ENCODE results near the gene CELSR2. TPM values are rescaled to one million over a fixed set of nuclear protein-coding genes. Genes with fewer than 3 reads are reported as not detected.

Gene CELSR2
- total RNA-seq, 2 experiments from 2014 or later, result 1.1 to 1.2 TPM

DNA sequence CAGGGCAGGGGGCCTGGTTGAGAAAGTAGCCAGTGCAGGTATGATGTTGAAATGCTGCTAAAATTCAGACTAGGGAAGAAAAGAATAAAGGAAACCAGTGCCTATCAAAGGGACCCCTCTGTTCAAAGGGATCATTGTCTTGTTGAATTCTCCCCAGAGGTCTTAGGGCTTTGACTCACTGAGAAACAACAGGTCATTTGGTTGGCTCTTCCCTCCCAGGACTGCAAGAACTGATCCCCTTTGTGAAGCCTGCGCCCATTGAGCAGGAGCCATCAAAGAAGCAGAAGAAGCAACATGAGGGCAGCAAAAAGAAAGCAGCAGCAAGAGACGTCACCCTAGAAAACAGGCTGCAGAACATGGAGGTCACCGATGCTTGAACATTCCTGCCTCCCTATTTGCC is 11.8 kb upstream of the CELSR2 start:
- intact Hi-C loops (cut with micrococcal nuclease), result no loop called here
- H3K36me3 Mint-ChIP-seq (ENCODE audit: low read depth), result peaks cover 28% of the 10 kb centered on the region
- CTCF ChIA-PET, result interaction anchor here (1.4 to 1.6 kb wide), 2 partner anchors 10 to 162 kb away, joined by 3 to 4 read pairs; no protein-coding TSS in a partner anchor
- H3K9me3 Mint-ChIP-seq, result no peaks in the 10 kb centered on the region
- no peak overlapping the region for H3K27ac Mint-ChIP-seq
- no peak for DNase-seq
- H3K27me3 Mint-ChIP-seq (ENCODE audit: low read depth), result peaks cover 2% of the 10 kb centered on the region
- H3K4me1 Mint-ChIP-seq (ENCODE audit: low read depth), result peaks cover 15% of the 10 kb centered on the region
- H3K4me3 Mint-ChIP-seq, result no peak overlapping the region

GRCh38 chr1:109238382-109238781 is 11.0 kb upstream of the CELSR2 start:
- DNase-seq, result no peak
- H3K4me3 Mint-ChIP-seq, result no peak overlapping the region
- CTCF ChIA-PET, result interaction anchor here (1.1 to 1.4 kb wide), 3 partner anchors 15 to 161 kb away, joined by 3 to 4 read pairs (median 3); no protein-coding TSS in a partner anchor
- intact Hi-C loops (cut with micrococcal nuclease), result loop anchor here (2.0 kb wide), 1 partner anchor 24 kb away; no protein-coding TSS in a partner anchor
- peaks cover 28% of the 10 kb centered on the region for H3K36me3 Mint-ChIP-seq (ENCODE audit: low read depth)
- no peak overlapping the region for H3K27ac Mint-ChIP-seq
- peaks cover 2% of the 10 kb centered on the region for H3K27me3 Mint-ChIP-seq (ENCODE audit: low read depth)
- H3K4me1 Mint-ChIP-seq (ENCODE audit: low read depth), result peaks cover 17% of the 10 kb centered on the region
- H3K9me3 Mint-ChIP-seq, result no peaks in the 10 kb centered on the region

GRCh38 chr1:109239047-109239408 is 10.3 kb upstream of the CELSR2 start:
- H3K27ac Mint-ChIP-seq, result no peak overlapping the region
- intact Hi-C loops (cut with micrococcal nuclease), result loop anchor here (2.0 kb wide), 1 partner anchor 24 kb away; no protein-coding TSS in a partner anchor
- H3K36me3 Mint-ChIP-seq (ENCODE audit: low read depth), result peaks cover 28% of the 10 kb centered on the region
- H3K4me1 Mint-ChIP-seq (ENCODE audit: low read depth), result peaks cover 17% of the 10 kb centered on the region
- H3K27me3 Mint-ChIP-seq (ENCODE audit: low read depth), result peaks cover 2% of the 10 kb centered on the region
- H3K4me3 Mint-ChIP-seq, result no peak overlapping the region
- H3K9me3 Mint-ChIP-seq, result no peaks in the 10 kb centered on the region
- no peak for DNase-seq
- CTCF ChIA-PET, result interaction anchor here (0.7 to 1.5 kb wide), 10 partner anchors 8 to 247 kb away, joined by 3 to 7 read pairs (median 3); no protein-coding TSS in a partner anchor

DNA sequence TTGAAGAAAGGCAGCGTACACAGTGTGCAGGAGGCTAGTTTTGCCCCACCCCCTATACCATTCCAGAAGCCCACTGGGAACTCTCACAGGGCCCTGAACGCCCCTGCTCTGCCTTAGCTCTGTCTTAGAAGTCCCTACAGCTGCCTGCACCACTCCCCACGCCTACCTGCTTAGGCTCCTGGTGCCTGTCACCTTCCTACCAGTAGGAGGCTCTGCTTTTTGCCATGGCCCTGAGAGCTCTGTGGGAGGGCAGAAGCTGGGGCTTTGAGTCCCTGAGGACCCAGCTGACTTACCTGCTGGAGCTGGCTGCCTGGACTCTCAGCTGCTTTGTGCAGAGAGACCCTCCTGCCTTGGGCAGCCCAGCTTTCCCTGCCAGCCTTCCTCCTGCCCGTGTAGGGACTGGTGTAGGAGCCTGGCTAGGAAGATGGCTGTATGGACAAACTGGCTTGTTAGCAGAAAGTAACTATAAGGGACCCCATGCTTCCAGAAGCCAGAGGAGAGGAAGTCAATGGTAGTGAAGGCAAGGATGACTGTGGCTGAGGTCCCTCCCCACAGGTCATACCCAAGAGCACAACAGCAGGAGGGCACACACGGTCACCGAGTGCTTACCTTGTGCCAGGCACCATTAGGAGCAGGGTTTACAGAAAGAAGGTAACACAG is 9.8 kb upstream of the CELSR2 start:
- H3K4me3 Mint-ChIP-seq, result no peak overlapping the region
- no peaks in the 10 kb centered on the region for H3K9me3 Mint-ChIP-seq
- H3K4me1 Mint-ChIP-seq (ENCODE audit: low read depth), result peaks cover 17% of the 10 kb centered on the region
- CTCF ChIA-PET, result interaction anchor here (0.6 to 1.5 kb wide), 10 partner anchors 8 to 246 kb away, joined by 3 to 7 read pairs (median 3); no protein-coding TSS in a partner anchor
- intact Hi-C loops (cut with micrococcal nuclease), result loop anchor here (1.0 to 10.0 kb wide), 4 partner anchors 10 to 245 kb away; partner anchors contain the start of genes ATXN7L2 and CELSR2
- peaks cover 2% of the 10 kb centered on the region for H3K27me3 Mint-ChIP-seq (ENCODE audit: low read depth)
- peak overlapping the region; percentile 10 for H3K27ac Mint-ChIP-seq
- H3K36me3 Mint-ChIP-seq (ENCODE audit: low read depth), result peaks cover 25% of the 10 kb centered on the region
- peak; percentile 47 for DNase-seq

DNA sequence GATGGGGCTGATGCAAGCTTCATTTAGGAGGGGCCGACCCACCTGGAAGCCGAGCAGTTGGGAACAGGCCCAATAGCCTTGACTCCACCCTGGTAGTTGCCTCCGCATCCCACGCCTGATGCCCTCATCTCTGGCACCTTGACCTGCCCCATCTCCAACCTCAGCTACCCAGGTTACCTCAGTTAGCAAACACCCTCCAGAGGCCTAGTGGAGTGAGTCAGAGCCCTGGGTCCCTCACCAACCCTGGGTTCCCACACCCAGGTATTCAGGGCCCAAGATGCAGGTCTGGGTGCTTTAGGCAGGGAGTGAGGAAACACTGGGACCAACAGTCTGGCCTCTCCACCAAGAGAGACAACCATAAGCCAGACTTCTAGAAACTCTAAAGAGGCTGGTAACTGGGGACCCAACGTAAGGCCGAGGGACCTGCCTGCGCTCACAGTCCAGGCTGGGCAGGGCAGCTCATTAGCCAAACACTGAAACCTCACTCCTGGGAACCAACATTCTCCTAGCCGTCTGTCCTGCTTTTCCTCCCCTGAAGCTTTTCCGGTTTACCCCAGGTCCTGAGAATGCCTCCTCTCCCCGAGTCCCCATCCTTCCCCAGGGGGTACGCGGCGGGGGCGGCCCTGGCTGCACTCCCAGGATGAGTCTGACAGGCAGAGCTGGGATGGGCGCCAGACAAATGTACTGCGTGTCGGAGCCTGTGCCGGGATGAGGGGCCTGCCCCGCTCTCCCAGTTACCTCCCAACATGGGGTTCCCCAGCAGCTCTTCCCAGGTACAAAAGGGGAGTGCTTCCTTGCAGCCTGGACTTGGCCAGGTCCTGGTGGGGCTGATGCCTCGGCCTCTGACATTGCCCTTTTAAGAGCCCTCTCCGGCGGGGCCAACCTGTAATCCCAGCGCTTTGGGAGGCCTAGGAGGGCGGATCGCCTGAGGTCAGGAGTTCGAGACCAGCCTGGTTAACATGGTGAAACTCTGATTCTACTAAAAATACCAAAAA is 8.9 kb upstream of the CELSR2 start:
- no peak overlapping the region for H3K4me3 Mint-ChIP-seq

DNA sequence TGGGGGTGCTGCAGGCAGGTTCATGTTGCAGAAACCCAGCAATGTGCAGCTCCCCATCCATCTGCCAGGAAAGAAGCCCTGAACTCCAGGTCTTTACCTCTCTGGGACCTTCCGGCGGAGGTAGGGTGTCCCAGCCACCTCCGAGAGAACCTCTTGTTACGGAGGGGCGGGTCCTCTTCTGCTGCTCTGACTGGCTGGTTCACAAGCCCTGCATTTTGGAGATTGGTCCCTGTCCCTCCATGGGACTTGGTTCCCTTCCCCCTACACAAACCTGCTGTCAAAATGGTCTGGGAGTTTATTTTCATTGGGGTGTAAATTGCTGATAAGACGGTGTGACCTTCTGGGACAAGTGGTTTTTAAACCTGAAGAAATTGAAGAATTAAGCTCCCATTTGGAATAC is 8.0 kb upstream of the CELSR2 start:
- Mint-ChIP-seq H3K4me1 (ENCODE audit: low read depth) (peaks cover 17% of the 10 kb centered on the region), H3K36me3 (ENCODE audit: low read depth) (peaks cover 10% of the 10 kb centered on the region), H3K4me3 (no peak overlapping the region), H3K9me3 (no peaks in the 10 kb centered on the region), H3K27ac (no peak overlapping the region), H3K27me3 (ENCODE audit: low read depth) (peaks cover 2% of the 10 kb centered on the region)
- CTCF ChIA-PET, result interaction anchor here (1.1 kb wide), 1 partner anchor 291 kb away, joined by 3 read pairs; no protein-coding TSS in a partner anchor
- intact Hi-C loops (cut with micrococcal nuclease), result loop anchor here (2.0 to 10.0 kb wide), 2 partner anchors 17 to 243 kb away; partner anchors contain the start of gene ATXN7L2
- DNase-seq, result no peak

More for the DNA sequence above, 8.9 kb upstream of the CELSR2 start:
- CTCF ChIA-PET, result interaction anchor here (0.6 to 1.5 kb wide), 7 partner anchors 13 to 292 kb away, joined by 3 to 7 read pairs (median 3); no protein-coding TSS in a partner anchor
- Mint-ChIP-seq H3K4me1 (ENCODE audit: low read depth) (peaks cover 17% of the 10 kb centered on the region), H3K36me3 (ENCODE audit: low read depth) (peaks cover 17% of the 10 kb centered on the region), H3K9me3 (no peaks in the 10 kb centered on the region), H3K27me3 (ENCODE audit: low read depth) (peaks cover 2% of the 10 kb centered on the region), H3K27ac (peak overlapping the region; percentile 15)
- intact Hi-C loops (cut with micrococcal nuclease), result loop anchor here (1.0 to 10.0 kb wide), 3 partner anchors 9 to 244 kb away; partner anchors contain the start of genes ATXN7L2 and CELSR2
- no peak for DNase-seq

- CTCF ChIA-PET, result no interaction called here
- no peaks in the 10 kb centered on the region for H3K9me3 Mint-ChIP-seq
- intact Hi-C loops (cut with micrococcal nuclease), result loop anchor here (2.0 to 10.0 kb wide), 2 partner anchors 17 to 243 kb away; partner anchors contain the start of gene ATXN7L2
- peaks cover 2% of the 10 kb centered on the region for H3K27me3 Mint-ChIP-seq (ENCODE audit: low read depth)
- H3K36me3 Mint-ChIP-seq (ENCODE audit: low read depth), result peaks cover 10% of the 10 kb centered on the region
- H3K27ac Mint-ChIP-seq, result no peak overlapping the region
- peaks cover 17% of the 10 kb centered on the region for H3K4me1 Mint-ChIP-seq (ENCODE audit: low read depth)
- H3K4me3 Mint-ChIP-seq, result no peak overlapping the region
- DNase-seq, result no peak
Observed at GRCh38 chr1:109241841-109242345, 7.4 kb upstream of the CELSR2 start.

GRCh38 chr1:109242387-109242786 is 7.0 kb upstream of the CELSR2 start:
- CTCF ChIA-PET, result no interaction called here
- intact Hi-C loops (cut with micrococcal nuclease), result loop anchor here (10.0 kb wide), 1 partner anchor 242 kb away; the partner anchor contains the start of gene ATXN7L2
- Mint-ChIP-seq H3K27ac (no peak overlapping the region), H3K4me1 (ENCODE audit: low read depth) (peaks cover 17% of the 10 kb centered on the region), H3K9me3 (no peaks in the 10 kb centered on the region), H3K27me3 (ENCODE audit: low read depth) (peaks cover 2% of the 10 kb centered on the region), H3K36me3 (ENCODE audit: low read depth) (peaks cover 6% of the 10 kb centered on the region), H3K4me3 (no peak overlapping the region)
- DNase-seq, result no peak

- Mint-ChIP-seq H3K4me1 (ENCODE audit: low read depth) (peaks cover 17% of the 10 kb centered on the region), H3K27ac (no peak overlapping the region), H3K9me3 (no peaks in the 10 kb centered on the region), H3K36me3 (ENCODE audit: low read depth) (peaks cover 5% of the 10 kb centered on the region), H3K4me3 (no peak overlapping the region), H3K27me3 (ENCODE audit: low read depth) (peaks cover 2% of the 10 kb centered on the region)
- DNase-seq, result no peak
- CTCF ChIA-PET, result no interaction called here
- intact Hi-C loops (cut with micrococcal nuclease), result loop anchor here (10.0 kb wide), 1 partner anchor 242 kb away; the partner anchor contains the start of gene ATXN7L2
Observed at GRCh38 chr1:109243221-109243620, 6.1 kb upstream of the CELSR2 start.

DNA sequence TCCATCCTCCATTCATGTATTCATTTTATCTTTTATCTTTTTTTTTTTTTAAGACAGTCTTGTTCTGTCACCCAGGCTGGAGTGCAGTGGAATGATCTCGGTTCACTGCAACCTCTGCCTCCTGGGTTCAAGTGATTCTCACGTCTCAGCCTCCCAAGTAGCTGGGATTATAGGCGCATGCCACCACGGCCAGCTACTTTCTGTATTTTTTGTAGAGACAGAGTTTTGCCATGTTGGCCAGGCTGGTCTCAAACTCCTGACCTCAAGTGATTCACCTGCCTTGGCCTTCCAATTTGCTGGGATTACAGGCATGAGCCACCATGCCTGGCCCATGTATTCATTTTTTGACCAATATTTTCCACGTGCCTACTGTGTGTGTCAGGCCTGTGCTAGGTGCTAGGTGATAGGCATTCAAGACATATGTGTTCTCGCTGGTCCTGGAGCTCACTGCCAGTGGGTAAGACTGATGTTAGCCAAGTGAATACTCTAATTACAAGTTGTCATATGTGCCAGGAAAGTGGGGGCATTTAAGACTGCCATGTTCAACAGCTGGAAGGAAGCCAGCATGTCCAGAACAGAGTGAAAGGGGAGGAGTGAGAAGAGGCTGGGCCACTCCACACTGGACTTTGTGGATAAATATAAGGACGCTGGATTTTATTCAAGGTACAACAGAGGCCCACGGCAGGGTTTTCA is 5.3 kb upstream of the CELSR2 start:
- peaks cover 2% of the 10 kb centered on the region for H3K27me3 Mint-ChIP-seq (ENCODE audit: low read depth)
- CTCF ChIA-PET, result interaction anchor here (0.9 kb wide), 1 partner anchor 20 kb away, joined by 3 read pairs; no protein-coding TSS in a partner anchor
- peaks cover 1% of the 10 kb centered on the region for H3K36me3 Mint-ChIP-seq (ENCODE audit: low read depth)
- H3K27ac Mint-ChIP-seq, result no peak overlapping the region
- H3K4me1 Mint-ChIP-seq (ENCODE audit: low read depth), result peaks cover 18% of the 10 kb centered on the region
- intact Hi-C loops (cut with micrococcal nuclease), result loop anchor here (10.0 kb wide), 1 partner anchor 241 kb away; the partner anchor contains the start of gene ATXN7L2
- DNase-seq, result no peak
- H3K4me3 Mint-ChIP-seq, result no peak overlapping the region
- H3K9me3 Mint-ChIP-seq, result no peaks in the 10 kb centered on the region

DNA sequence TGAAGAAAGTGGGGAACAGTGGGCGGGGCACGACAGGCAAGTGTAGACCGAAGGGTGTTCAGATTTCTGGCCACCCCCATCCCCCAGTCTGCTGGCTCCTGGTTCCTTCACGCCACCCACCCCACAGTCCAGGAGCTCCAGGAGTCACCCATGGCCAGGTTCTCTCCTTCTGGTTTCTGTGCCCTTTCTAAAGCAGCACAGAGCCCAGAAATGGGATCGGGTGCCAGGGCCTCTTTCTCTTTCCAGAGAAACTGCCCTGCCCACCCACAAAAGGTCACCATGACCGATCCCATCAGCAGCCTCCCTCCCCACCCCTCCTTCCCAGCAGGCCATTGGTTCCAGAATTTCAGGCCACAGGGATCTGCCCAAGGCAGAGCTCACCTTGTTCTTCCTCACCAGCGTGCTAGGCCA is 3.2 kb upstream of the CELSR2 start:
- H3K27ac Mint-ChIP-seq, result no peak overlapping the region

More for the DNA sequence above, 3.2 kb upstream of the CELSR2 start:
- Mint-ChIP-seq H3K36me3 (ENCODE audit: low read depth) (no peaks in the 10 kb centered on the region), H3K27me3 (ENCODE audit: low read depth) (peaks cover 2% of the 10 kb centered on the region), H3K4me3 (no peak overlapping the region), H3K9me3 (no peaks in the 10 kb centered on the region), H3K4me1 (ENCODE audit: low read depth) (peaks cover 18% of the 10 kb centered on the region)
- CTCF ChIA-PET, result interaction anchor here (1.0 to 2.2 kb wide), 5 partner anchors 10 to 152 kb away, joined by 3 to 5 read pairs (median 4); no protein-coding TSS in a partner anchor
- no peak for DNase-seq
- intact Hi-C loops (cut with micrococcal nuclease), result loop anchor here (10.0 kb wide), 1 partner anchor 239 kb away; the partner anchor contains the start of gene ATXN7L2
